HepG2 (cell line): ENCODE measurements around the gene SOX5.

ENCODE experiments used
- CBX2 ChIP-seq, 2 experiments: fragments of 200-600 bp in 1 of 2; sonication (generic); formaldehyde crosslinking in 1 of 2; IDR thresholded peaks; 2 replicates each; pipeline versions ENCODE4 v1.7.0 to v1.8.1; 2018 to 2022; ENCODE audit warnings: low read depth in 2 of 2, low read length in 1 of 2, mild to moderate bottlenecking in 1 of 2, missing genetic modification reagents in 1 of 2
- SP5 ChIP-seq: IDR thresholded peaks from 2 replicates; pipeline ENCODE4 v1.6.1; 2016; ENCODE audit warnings: low read depth, borderline replicate concordance
- ZNF841 ChIP-seq: sonication (generic); formaldehyde crosslinking; IDR thresholded peaks from 2 replicates; pipeline ENCODE4 v1.8.1; 2023; ENCODE audit warnings: missing genetic modification reagents, borderline replicate concordance

DNA sequence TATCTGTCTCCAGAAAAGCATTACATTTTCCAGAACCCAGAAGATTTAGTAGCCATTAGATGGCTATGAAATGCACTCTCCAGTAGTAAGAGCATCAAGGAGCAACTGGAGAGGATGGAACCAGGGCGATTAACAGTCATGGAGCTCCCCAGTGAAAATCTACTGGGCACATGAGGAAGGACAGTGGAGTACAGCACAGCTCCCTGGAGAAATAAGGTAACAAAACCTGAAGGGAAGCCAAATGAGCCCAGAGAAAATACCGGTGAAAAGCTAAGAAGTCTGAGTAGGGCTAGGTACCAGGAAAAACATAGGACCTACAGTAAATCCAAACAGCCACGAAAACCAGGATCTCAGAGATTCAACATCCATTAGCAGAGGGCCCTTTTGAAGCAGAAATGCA lies 21.6 kb downstream of the SOX5 start:
- TF ChIP-seq ZNF841 (CRISPR knock-in tag) = no peak
- TF ChIP-seq CBX2 (IDR thresholded peaks at IDR 0.05; ENCODE audit: low read depth, low read length) = no peak
- no peak for TF ChIP-seq CBX2 (CRISPR knock-in tag; IDR thresholded peaks at IDR 0.05; ENCODE audit: low read depth)
- TF ChIP-seq SP5 (CRISPR knock-in tag) = no peak
